K562 (cell line): Measurements from ENCODE around the gene CLCF1. TPM values are rescaled to one million over a fixed set of nuclear protein-coding genes. Genes with fewer than 3 reads are reported as not detected.

Experiments used
- NEUROD1 ChIP-seq: fragments of 150-350 bp; IDR thresholded peaks from 2 replicates; pipeline ENCODE4 v1.6.1; 2014; ENCODE audit warnings: borderline replicate concordance, low read length, low read depth; ENCODE audit not compliant: partially characterized antibody
- NFE2 ChIP-seq: IDR thresholded peaks from 2 replicates; pipeline ENCODE4 v1.6.1; 2014; ENCODE audit warnings: antibody characterized with exemption, low read depth
- NRF1 ChIP-seq, 2 experiments: fragments of 450-650 bp; IDR thresholded peaks in 1 of 2; conservative IDR thresholded peaks in 1 of 2; 2 replicates each; pipeline ENCODE4 v1.6.1; 2014; ENCODE audit warnings: mild to moderate bottlenecking in 2 of 2
- PRMT5 ChIP-seq: sonication (generic); formaldehyde crosslinking; IDR thresholded peaks from 2 replicates; pipeline ENCODE4 v1.5.0; 2020; ENCODE audit warnings: missing genetic modification reagents
- ZBTB7A ChIP-seq: IDR thresholded peaks from 2 replicates; pipeline ENCODE4 v1.6.1; 2011; ENCODE audit warnings: low read depth, mild to moderate bottlenecking, low read length, moderate library complexity, borderline replicate concordance; ENCODE audit not compliant: control insufficient read depth
- ZNF12 ChIP-seq: sonication (generic); formaldehyde crosslinking; IDR thresholded peaks from 2 replicates; pipeline ENCODE4 v1.4.0; 2020; ENCODE audit warnings: mild to moderate bottlenecking, missing genetic modification reagents
- ZNF212 ChIP-seq: fragments of 450-650 bp; formaldehyde crosslinking; IDR thresholded peaks from 2 replicates; pipeline ENCODE4 v1.4.0; 2020; ENCODE audit warnings: mild to moderate bottlenecking
- ZNF431 ChIP-seq: sonication (generic); formaldehyde crosslinking; IDR thresholded peaks from 2 replicates; pipeline ENCODE4 v1.8.0; 2022; ENCODE audit warnings: mild to moderate bottlenecking, missing genetic modification reagents
- polyA plus RNA-seq, 8 experiments: library from polyadenylated mRNA; depleted of rRNA in 4 of 8; stranded (reverse) in 5 of 8; unstranded in 3 of 8; fragments of >200 nt; fragmentation: Nextera tagmentation in 2 of 8; fragmentation: Illumina TruSeq in 1 of 8; extraction: Ambion mirVana in 2 of 8; extraction: Trizol in 1 of 8; gene quantifications; 2 replicates each; pipeline versions ENCODE4 v1.2.1 to v1.2.3, GENCODE V29; 2011 to 2014; ENCODE audit warnings: inconsistent platforms in 1 of 8, missing spikeins in 1 of 8
- total RNA-seq, 7 experiments: library from RNA; depleted of rRNA in 6 of 7; stranded (reverse); fragments of >200 nt in 6 of 7; fragmentation: Illumina TruSeq in 2 of 7; extraction: Trizol in 2 of 7; gene quantifications; 2 replicates each; pipeline versions ENCODE4 v1.2.1 to v1.2.3, GENCODE V29; 2011 to 2021; ENCODE audit warnings: low replicate concordance in 1 of 7
- TF ChIP-seq, protein P1 (sequence below): sonication (generic); formaldehyde crosslinking; IDR thresholded peaks from 2 replicates; pipeline ENCODE4 v1.8.0; 2023; ENCODE audit warnings: missing genetic modification reagents, mild to moderate bottlenecking, borderline replicate concordance
- TF ChIP-seq, protein P2 (sequence below): sonication (generic); formaldehyde crosslinking; IDR thresholded peaks from 2 replicates; pipeline ENCODE4 v1.8.1; 2023; ENCODE audit warnings: mild to moderate bottlenecking, missing genetic modification reagents
- TF ChIP-seq, protein P3 (sequence below): IDR thresholded peaks from 2 replicates; pipeline ENCODE4 v1.6.1; 2016; ENCODE audit warnings: missing genetic modification characterization, missing compliant biosample characterization
- TF ChIP-seq, protein P4 (sequence below): fragments of 450-650 bp; IDR thresholded peaks from 2 replicates; pipeline ENCODE4 v1.6.1; 2014; ENCODE audit warnings: low read depth, mild to moderate bottlenecking, moderate library complexity, borderline replicate concordance
- TF ChIP-seq, protein P5 (sequence below), 2 experiments: fragments of 250-450 bp in 1 of 2; fragments of 450-650 bp in 1 of 2; sonication (Bioruptor Pico) in 1 of 2; IDR thresholded peaks; 2 replicates each; pipeline versions ENCODE4 v1.6.1 to v1.8.0; 2016 to 2021; ENCODE audit warnings: mild to moderate bottlenecking in 2 of 2, moderate library complexity in 2 of 2, missing compliant biosample characterization in 1 of 2, missing genetic modification characterization in 1 of 2
- TF ChIP-seq, protein P6 (sequence below): fragments of 450-650 bp; IDR thresholded peaks from 2 replicates; pipeline ENCODE4 v1.6.1; 2016; ENCODE audit warnings: missing biosample characterization, missing genetic modification characterization

The CLCF1 gene
- total and polyA plus RNA-seq, 9 of the 15 experiments (the other 6 are each of a cell fraction or from before 2014, with no cell fraction given): 0.49 to 5.8 (median 3.0) TPM

DNA sequence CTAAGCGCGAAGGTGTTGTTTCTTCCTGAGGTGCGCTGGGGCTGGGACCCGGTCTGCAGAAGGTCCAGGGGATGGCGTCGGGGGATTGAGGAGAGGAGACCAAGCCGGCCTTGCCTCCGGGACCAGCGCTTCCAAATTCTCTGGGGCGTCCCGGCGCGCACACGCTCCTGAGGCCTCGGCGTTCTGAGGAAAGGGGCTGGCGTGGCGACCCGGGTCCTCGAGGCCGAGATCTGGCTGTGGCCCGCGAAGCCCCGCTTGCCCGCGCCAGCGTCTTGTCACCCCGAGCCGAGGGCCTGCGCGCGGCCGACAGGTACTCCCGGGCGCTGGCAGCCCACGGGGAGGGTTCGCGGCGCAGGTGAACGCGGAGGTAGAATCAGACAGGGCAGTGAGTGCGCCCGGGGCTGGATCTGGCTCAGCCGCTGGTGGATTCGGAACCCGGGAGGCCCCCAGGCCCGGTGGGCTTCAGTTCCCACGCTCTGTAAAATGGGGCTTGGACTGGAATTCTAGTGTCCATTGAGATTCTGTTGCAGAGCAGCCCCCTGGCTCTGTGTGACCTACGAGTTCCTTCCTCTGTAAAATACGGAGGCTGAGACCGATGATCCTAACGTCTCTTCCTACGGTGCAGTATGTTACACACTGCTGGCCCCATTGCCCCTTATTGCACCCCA is 55.4 kb downstream of the CLCF1 start (continued):
- TF ChIP-seq, protein P1, sequence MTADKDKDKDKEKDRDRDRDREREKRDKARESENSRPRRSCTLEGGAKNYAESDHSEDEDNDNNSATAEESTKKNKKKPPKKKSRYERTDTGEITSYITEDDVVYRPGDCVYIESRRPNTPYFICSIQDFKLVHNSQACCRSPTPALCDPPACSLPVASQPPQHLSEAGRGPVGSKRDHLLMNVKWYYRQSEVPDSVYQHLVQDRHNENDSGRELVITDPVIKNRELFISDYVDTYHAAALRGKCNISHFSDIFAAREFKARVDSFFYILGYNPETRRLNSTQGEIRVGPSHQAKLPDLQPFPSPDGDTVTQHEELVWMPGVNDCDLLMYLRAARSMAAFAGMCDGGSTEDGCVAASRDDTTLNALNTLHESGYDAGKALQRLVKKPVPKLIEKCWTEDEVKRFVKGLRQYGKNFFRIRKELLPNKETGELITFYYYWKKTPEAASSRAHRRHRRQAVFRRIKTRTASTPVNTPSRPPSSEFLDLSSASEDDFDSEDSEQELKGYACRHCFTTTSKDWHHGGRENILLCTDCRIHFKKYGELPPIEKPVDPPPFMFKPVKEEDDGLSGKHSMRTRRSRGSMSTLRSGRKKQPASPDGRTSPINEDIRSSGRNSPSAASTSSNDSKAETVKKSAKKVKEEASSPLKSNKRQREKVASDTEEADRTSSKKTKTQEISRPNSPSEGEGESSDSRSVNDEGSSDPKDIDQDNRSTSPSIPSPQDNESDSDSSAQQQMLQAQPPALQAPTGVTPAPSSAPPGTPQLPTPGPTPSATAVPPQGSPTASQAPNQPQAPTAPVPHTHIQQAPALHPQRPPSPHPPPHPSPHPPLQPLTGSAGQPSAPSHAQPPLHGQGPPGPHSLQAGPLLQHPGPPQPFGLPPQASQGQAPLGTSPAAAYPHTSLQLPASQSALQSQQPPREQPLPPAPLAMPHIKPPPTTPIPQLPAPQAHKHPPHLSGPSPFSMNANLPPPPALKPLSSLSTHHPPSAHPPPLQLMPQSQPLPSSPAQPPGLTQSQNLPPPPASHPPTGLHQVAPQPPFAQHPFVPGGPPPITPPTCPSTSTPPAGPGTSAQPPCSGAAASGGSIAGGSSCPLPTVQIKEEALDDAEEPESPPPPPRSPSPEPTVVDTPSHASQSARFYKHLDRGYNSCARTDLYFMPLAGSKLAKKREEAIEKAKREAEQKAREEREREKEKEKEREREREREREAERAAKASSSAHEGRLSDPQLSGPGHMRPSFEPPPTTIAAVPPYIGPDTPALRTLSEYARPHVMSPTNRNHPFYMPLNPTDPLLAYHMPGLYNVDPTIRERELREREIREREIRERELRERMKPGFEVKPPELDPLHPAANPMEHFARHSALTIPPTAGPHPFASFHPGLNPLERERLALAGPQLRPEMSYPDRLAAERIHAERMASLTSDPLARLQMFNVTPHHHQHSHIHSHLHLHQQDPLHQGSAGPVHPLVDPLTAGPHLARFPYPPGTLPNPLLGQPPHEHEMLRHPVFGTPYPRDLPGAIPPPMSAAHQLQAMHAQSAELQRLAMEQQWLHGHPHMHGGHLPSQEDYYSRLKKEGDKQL (CRISPR knock-in tag): no peak
- TF ChIP-seq ZNF212: no peak
- TF ChIP-seq, protein P2, sequence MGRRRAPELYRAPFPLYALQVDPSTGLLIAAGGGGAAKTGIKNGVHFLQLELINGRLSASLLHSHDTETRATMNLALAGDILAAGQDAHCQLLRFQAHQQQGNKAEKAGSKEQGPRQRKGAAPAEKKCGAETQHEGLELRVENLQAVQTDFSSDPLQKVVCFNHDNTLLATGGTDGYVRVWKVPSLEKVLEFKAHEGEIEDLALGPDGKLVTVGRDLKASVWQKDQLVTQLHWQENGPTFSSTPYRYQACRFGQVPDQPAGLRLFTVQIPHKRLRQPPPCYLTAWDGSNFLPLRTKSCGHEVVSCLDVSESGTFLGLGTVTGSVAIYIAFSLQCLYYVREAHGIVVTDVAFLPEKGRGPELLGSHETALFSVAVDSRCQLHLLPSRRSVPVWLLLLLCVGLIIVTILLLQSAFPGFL (CRISPR knock-in tag): 0 out of 2 replicates have a peak, but pooled peaks have one; percentile 53
- TF ChIP-seq ZNF12 (CRISPR knock-in tag): no peak; the same call in 1 of the 2 replicates
- TF ChIP-seq, protein P3, sequence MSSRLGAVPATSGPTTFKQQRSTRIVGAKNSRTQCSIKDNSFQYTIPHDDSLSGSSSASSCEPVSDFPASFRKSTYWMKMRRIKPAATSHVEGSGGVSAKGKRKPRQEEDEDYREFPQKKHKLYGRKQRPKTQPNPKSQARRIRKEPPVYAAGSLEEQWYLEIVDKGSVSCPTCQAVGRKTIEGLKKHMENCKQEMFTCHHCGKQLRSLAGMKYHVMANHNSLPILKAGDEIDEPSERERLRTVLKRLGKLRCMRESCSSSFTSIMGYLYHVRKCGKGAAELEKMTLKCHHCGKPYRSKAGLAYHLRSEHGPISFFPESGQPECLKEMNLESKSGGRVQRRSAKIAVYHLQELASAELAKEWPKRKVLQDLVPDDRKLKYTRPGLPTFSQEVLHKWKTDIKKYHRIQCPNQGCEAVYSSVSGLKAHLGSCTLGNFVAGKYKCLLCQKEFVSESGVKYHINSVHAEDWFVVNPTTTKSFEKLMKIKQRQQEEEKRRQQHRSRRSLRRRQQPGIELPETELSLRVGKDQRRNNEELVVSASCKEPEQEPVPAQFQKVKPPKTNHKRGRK: no peak
- no peak for TF ChIP-seq ZBTB7A
- TF ChIP-seq NFE2: 0 out of 2 replicates have a peak, but pooled peaks have one; percentile 31
- TF ChIP-seq NRF1 (conservative IDR thresholded peaks at IDR 0.05 in 1 of 2, IDR thresholded peaks at IDR 0.05 in 1 of 2): no peak
- peak; percentile 4 for TF ChIP-seq NEUROD1
- TF ChIP-seq, protein P4, sequence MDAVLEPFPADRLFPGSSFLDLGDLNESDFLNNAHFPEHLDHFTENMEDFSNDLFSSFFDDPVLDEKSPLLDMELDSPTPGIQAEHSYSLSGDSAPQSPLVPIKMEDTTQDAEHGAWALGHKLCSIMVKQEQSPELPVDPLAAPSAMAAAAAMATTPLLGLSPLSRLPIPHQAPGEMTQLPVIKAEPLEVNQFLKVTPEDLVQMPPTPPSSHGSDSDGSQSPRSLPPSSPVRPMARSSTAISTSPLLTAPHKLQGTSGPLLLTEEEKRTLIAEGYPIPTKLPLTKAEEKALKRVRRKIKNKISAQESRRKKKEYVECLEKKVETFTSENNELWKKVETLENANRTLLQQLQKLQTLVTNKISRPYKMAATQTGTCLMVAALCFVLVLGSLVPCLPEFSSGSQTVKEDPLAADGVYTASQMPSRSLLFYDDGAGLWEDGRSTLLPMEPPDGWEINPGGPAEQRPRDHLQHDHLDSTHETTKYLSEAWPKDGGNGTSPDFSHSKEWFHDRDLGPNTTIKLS: 0 out of 2 replicates have a peak, but pooled peaks have one; percentile 4
- TF ChIP-seq PRMT5 (CRISPR knock-in tag): no peak
- TF ChIP-seq, protein P5, sequence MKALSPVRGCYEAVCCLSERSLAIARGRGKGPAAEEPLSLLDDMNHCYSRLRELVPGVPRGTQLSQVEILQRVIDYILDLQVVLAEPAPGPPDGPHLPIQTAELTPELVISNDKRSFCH (CRISPR knock-in tag; IDR thresholded peaks at IDR 0.05): no peak
- TF ChIP-seq, protein P5 (tag; IDR thresholded peaks at IDR 0.05): no peak
- TF ChIP-seq, protein P6, sequence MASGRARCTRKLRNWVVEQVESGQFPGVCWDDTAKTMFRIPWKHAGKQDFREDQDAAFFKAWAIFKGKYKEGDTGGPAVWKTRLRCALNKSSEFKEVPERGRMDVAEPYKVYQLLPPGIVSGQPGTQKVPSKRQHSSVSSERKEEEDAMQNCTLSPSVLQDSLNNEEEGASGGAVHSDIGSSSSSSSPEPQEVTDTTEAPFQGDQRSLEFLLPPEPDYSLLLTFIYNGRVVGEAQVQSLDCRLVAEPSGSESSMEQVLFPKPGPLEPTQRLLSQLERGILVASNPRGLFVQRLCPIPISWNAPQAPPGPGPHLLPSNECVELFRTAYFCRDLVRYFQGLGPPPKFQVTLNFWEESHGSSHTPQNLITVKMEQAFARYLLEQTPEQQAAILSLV: no peak
- peak; percentile 7; the same call in 1 of the 2 replicates for TF ChIP-seq ZNF431 (CRISPR knock-in tag)
